ENCODE results near the gene FAM200C. TPM values are rescaled to one million over a fixed set of nuclear protein-coding genes. Genes with fewer than 3 reads are reported as not detected.

Gene FAM200C
- total and polyA plus RNA-seq, 9 of the 15 experiments (the other 6 are each of a cell fraction or from before 2014, with no cell fraction given) = 1.3 to 7.0 (median 1.8) TPM

DNA sequence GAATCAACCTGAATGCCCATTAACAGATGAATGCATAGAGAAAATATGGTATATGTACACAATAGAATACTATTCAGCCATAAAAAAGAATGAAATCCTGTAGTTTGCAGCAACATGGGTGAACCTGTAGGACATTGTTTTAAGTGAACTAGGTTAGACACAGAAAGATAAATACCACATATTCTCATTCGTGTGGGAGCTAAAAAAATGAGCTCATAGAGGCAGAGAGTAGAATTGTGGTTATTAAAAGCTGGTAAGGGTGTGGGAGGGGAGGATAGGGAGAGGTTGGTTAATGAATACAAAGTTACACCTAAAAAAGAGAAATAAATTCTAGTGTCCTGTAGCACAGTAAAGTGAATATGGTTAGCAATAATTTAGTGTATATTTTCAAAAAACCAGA, 45.3 kb upstream of the FAM200C start:
- WGBS (ENCODE audit: insufficient coverage, low coverage, missing lambda C conversion rate) = 0% methylated on average over 1 of the region's 1 CpG
- no peaks in the 10 kb centered on the region for H3K4me1 ChIP-seq (replicated peaks in 1 of 2; ENCODE audit: control insufficient read depth in 2 of 2, insufficient read depth in 2 of 2, low read length in 2 of 2)

DNA sequence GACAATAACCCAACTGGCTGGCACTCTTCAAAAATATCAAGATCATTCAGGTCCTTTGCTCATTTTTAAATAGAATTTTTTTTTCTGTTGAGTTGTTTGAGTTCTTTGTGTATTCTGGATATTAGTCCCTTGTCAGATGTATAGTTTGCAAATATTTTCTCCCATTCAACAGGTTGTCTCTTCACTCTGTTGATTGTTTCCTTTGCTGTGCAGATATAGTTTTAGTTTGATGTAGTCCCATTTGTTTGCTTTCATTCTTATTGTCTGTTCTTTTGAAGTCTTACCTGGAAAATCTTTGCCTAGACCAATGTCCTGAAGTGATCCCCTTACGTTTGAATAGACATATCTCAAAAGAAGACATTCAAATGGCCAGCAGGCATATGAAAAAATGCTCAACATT, 44.6 kb upstream of the FAM200C start:
- Histone ChIP-seq H2AFZ (ENCODE audit: low read depth, low read length) (no peak overlapping the region), H3K4me3 (no peak overlapping the region), H3K4me1 (replicated peaks in 1 of 2; ENCODE audit: control insufficient read depth in 2 of 2, insufficient read depth in 2 of 2, low read length in 2 of 2) (no peaks in the 10 kb centered on the region), H3K79me2 (ENCODE audit: control insufficient read depth, insufficient read depth, low read length) (no peaks in the 10 kb centered on the region), H4K20me1 (replicated peaks; ENCODE audit: control insufficient read depth, insufficient read depth, low read length) (no peaks in the 10 kb centered on the region; the same call in 1 of the 2 replicates), H3K4me2 (ENCODE audit: insufficient read depth, low read length) (no peak overlapping the region), H3K9me1 (ENCODE audit: control insufficient read depth, insufficient read depth, low read length) (no peaks in the 10 kb centered on the region), H3K27me3 (ENCODE audit: control insufficient read depth in 2 of 2, insufficient read depth in 2 of 2, low read length in 2 of 2) (no peaks in the 10 kb centered on the region; a peak in 1 of 5 replicates), H3K9me3 (replicated peaks; ENCODE audit: control insufficient read depth, insufficient read depth, low read depth, low read length) (no peaks in the 10 kb centered on the region), H3K9ac (ENCODE audit: insufficient read depth in 1 of 2, low read depth in 2 of 2, low read length in 2 of 2) (no peak overlapping the region), H3K36me3 (ENCODE audit: control insufficient read depth, insufficient read depth, low read length) (no peaks in the 10 kb centered on the region), H3K27ac (ENCODE audit: extremely low read depth, low read depth, low read length) (no peak overlapping the region)
- intact Hi-C loops (cut with micrococcal nuclease) (no loop called here), in situ Hi-C loops (cut with MboI) (no loop called here)
- 0% methylated on average over 1 of the region's 1 CpG for WGBS (ENCODE audit: insufficient coverage, low coverage, missing lambda C conversion rate)
- no peak for ATAC-seq
- DNase-seq (ENCODE audit: extremely low read depth in 1 of 4, low spot score in 3 of 4) = no peak
- ChIA-PET CTCF (ENCODE audit: low intra/inter-chr PET ratio) (no interaction called here), POLR2A (no interaction called here)
- no peak for FAIRE-seq
- BruUV-seq (replicated peaks) = no TSS peak
- no peak for TF ChIP-seq ZNF212 (CRISPR knock-in tag; IDR thresholded peaks at IDR 0.05)
- TF ChIP-seq MCM2 (IDR thresholded peaks at IDR 0.05; ENCODE audit: low read depth) = no peak
- no peak for TF ChIP-seq RREB1 (CRISPR knock-in tag; IDR thresholded peaks at IDR 0.05)
- TF ChIP-seq ETS1 (conservative IDR thresholded peaks at IDR 0.05; ENCODE audit: control insufficient read depth, low read depth, low read length) = no peak

More for the DNA sequence above, 45.3 kb upstream of the FAM200C start:
- intact Hi-C loops (cut with micrococcal nuclease) (no loop called here), in situ Hi-C loops (cut with MboI) (no loop called here)
- Histone ChIP-seq H3K9ac (ENCODE audit: insufficient read depth in 1 of 2, low read depth in 2 of 2, low read length in 2 of 2) (no peak overlapping the region), H3K9me1 (ENCODE audit: control insufficient read depth, insufficient read depth, low read length) (no peaks in the 10 kb centered on the region), H3K79me2 (ENCODE audit: control insufficient read depth, insufficient read depth, low read length) (no peaks in the 10 kb centered on the region), H3K9me3 (replicated peaks; ENCODE audit: control insufficient read depth, insufficient read depth, low read depth, low read length) (no peaks in the 10 kb centered on the region), H2AFZ (ENCODE audit: low read depth, low read length) (no peak overlapping the region), H3K36me3 (ENCODE audit: control insufficient read depth, insufficient read depth, low read length) (no peaks in the 10 kb centered on the region), H3K27me3 (ENCODE audit: control insufficient read depth in 2 of 2, insufficient read depth in 2 of 2, low read length in 2 of 2) (no peaks in the 10 kb centered on the region; a peak in 1 of 5 replicates), H3K4me3 (no peak overlapping the region), H3K4me2 (ENCODE audit: insufficient read depth, low read length) (no peak overlapping the region), H4K20me1 (replicated peaks; ENCODE audit: control insufficient read depth, insufficient read depth, low read length) (no peaks in the 10 kb centered on the region; the same call in 1 of the 2 replicates), H3K27ac (ENCODE audit: extremely low read depth, low read depth, low read length) (no peak overlapping the region)
- no peak for TF ChIP-seq THRB (CRISPR knock-in tag; conservative IDR thresholded peaks at IDR 0.05)
- CTCF ChIA-PET (ENCODE audit: low intra/inter-chr PET ratio) = no interaction called here
- DNase-seq (ENCODE audit: extremely low read depth in 1 of 4, low spot score in 3 of 4) = no peak
- FAIRE-seq = no peak
- POLR2A ChIA-PET = no interaction called here
- BruUV-seq (replicated peaks) = no TSS peak
- no peak for ATAC-seq

Measured in K562 (cell line).